GM21737 (cell line): ENCODE measurements around the gene MGMT.

Source experiments
- ATAC-seq: cut with Tn5 transposase; IDR thresholded peaks from one replicate; pipeline ENCODE4 v1.9.1; 2021; ENCODE audit warnings: mild to moderate bottlenecking, moderate library complexity; ENCODE audit not compliant: unreplicated experiment

The MGMT gene

GRCh38 chr10:129768437-129769355 is 301.7 kb downstream of the MGMT start:
- no peak for ATAC-seq

DNA sequence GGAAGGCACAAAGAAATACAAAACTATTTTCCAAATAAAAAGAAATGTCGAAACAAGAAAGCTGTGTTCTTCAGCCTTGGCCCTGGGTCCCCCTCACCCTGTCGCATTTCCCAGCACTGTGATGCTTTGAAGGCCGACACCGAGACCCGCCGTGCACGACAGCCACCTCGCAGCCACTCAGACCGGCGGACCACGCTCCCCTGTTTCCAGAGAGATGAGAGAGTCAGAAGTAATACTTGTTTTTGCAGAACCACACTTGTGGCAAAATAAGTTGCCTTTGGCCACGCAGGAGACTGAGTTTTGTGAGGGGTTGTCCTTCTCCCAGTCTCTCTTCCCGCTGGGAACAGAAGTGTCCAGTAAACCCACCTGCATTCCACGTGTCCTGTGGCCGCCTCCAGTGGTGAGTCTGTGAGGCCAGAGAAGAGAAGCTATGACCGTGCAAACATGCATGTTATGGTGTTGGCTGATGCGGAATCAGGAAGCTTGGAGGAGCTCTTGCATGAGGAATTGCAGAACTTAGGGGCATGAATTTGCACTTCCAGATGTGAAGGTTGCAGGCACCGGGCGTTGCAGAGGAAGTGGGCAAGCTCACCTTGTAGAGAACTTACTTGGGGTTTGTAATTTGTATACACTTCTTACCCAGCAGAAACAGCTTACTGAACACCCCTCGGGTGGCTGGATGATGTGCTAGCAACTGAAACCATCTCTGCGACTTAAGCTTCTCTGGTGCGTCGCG is 302.5 kb downstream of the MGMT start:
- no peak for ATAC-seq

- no peak for ATAC-seq
These were observed 303.2 kb downstream of the MGMT start for GRCh38 chr10:129770286-129770685.

GRCh38 chr10:129771024-129771423 is 304.0 kb downstream of the MGMT start:
- ATAC-seq, result no peak

GRCh38 chr10:129771576-129771975 is 304.5 kb downstream of the MGMT start:
- ATAC-seq, result no peak

DNA sequence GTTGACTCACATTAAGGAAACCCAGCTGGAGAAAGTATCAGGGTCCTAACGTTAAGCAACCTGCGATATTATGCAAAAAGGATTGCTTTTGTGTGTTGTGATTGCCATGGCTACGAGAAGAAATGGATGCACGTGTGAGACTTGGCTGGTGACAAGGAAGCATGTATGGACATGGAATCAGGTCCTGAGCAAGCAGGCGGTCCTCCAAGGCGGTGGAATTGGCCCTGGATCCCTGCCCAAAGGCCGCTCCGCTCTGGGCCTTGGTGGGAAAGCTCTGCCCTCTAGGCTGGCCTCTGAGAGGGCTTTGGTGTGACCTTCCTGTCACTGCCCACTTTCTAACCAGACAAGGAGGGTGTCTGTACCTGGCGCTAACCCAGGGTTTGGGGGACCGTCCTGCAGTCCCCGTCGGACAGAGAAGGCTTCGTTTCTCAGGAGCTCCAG is 305.0 kb downstream of the MGMT start:
- no peak for ATAC-seq

DNA sequence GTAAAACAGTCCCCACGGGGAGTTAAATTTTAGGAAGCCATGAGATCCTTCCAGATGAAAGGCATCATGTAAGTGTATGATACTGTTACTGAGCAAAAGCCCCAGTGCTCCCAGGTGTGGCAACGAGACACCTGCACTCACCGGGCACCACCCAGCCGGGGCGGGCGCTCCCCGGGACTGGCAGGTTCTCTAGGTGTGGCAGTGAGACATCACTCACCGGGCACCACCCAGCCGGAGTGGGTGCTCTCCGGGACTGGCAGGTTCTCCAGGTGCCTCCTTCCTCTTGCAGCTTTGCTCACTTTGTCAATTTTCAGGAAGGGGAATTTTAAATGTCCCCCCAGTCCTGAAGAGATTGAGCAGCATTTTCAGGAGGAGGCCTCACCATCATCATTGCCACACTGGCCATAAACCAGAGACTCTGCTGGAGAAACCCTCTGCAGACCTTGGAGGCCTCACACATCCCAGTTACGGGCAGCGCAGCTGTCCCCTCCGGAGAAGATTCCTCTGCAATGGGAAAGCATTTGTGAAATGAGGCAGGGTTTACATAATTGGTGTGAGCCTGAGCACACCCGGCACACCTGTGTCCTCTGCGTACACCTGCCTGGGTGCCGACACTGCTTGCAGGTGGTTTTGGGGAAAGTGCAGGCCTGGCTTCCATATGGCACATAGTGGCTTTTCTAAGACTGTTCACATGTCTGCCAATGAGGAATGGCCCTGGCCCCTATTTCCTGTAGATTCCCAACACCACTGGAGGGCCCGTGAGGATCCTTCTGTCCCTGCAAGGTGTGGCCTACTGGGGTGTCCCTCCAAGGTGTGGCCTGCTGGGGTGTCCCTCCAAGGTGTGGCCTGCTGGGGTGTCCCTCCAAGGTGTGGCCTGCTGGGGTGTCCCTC is 305.7 kb downstream of the MGMT start:
- ATAC-seq, result no peak

GRCh38 chr10:129773359-129773990 is 306.4 kb downstream of the MGMT start:
- no peak for ATAC-seq

- ATAC-seq, result no peak
These were observed 307.2 kb downstream of the MGMT start for GRCh38 chr10:129774082-129774735.

- ATAC-seq, result no peak
These were observed 307.8 kb downstream of the MGMT start for GRCh38 chr10:129774736-129775401.

DNA sequence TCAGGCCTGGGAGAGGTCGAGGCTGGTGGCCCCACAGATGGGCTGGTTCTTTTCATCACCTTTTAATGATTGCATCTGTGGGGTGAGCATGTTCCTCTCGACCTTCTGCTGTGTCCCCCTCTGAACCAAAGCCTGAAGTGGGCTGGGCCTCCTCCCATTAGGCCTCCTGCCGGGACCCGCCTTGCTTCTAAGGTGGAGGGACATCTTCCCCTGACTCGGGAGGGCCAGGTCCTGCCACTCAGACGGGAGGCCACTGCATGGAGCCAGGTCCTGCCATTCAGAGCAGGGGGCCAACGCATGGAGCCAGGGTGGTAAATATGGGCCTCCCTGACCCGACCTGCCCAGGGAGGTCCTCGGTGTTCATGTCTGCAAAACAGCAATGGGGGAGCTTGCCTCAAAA is 308.6 kb downstream of the MGMT start:
- ATAC-seq, result no peak

GRCh38 chr10:129777687-129778086 is 310.6 kb downstream of the MGMT start:
- ATAC-seq, result no peak

DNA sequence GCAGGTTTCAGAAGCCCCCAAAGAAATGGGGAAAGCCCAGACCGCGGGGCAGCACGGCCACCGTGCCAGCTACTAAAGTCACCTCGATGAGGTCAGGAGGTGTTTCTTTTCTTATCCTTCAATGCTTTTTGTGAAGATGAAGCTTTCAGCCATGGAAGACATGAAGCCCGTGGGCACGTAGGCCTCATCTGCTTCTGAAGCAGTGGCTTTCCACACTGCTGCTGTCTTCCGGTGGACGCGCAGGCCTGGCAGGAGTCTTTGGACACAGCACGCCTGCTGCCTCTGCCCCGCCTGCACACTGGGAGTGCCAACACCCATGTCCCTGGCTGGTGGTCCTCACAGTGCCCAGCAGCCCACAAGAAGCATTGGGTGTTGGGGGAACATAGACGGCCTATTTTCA is 311.5 kb downstream of the MGMT start:
- no peak for ATAC-seq

DNA sequence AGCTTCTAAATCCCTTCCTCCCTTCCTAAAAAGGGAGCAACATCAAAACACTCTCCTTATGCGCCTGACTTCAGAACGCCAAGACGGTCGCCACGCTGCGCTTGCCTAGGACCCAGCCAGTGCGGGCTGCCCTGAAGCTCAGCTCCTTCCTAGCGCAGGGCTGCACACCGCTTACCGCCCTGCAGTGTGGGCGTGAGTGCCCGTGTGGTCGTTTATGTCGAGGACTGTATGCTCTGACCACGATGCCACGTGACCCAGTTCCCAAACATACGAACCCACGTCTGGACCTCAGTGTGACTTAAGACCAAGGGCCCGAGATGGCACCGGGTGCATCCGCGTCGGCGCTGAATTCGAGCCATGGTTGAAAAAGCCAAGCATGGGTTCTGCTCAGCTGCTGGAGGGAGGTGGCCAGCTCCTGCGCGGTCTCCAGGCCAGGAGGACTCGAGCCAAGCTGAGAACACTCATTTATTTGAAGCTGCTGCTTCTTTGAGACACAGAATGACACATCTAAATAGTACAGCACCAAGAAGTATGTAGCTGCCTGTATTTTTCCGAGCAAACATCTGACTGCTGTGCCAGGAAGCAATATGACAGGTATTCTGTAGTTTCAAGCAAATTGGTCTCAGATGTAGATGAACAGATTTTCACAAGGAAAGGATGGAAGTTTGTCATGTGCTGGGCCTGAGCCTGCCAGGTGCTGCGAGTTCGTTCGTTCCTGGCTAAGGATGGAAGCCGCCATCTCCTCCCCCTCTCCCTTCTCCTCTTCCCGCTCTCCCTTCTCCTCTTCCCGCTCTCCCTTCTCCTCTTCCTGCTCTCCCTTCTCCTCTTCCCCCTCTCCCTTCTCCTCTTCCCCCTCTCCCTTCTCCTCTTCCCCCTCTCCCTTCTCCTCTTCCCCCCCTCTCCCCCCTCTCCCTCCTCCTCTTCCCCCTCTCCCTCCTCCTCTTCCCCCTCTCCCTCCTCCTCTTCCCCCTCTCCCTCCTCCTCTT is 312.4 kb downstream of the MGMT start:
- no peak for ATAC-seq

DNA sequence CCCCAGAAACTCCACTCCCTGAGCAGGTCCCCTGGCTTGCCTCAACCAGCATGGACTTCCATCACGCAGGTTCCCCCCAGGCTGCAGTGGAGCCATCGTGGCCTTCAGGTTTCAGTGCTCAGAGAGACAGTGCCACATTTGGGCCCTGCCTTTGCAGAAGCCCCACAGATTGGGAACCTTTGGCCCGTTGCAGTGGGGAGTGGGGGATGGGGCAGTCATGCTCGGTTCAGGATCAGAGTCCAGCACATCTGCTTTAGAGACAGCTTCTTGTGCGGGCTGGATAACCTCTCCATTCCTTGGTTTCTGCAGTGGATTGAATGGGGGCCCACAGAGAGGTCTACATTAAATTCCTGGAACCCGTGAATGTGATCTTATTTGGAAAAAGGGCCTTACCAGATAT is 313.2 kb downstream of the MGMT start:
- no peak for ATAC-seq

DNA sequence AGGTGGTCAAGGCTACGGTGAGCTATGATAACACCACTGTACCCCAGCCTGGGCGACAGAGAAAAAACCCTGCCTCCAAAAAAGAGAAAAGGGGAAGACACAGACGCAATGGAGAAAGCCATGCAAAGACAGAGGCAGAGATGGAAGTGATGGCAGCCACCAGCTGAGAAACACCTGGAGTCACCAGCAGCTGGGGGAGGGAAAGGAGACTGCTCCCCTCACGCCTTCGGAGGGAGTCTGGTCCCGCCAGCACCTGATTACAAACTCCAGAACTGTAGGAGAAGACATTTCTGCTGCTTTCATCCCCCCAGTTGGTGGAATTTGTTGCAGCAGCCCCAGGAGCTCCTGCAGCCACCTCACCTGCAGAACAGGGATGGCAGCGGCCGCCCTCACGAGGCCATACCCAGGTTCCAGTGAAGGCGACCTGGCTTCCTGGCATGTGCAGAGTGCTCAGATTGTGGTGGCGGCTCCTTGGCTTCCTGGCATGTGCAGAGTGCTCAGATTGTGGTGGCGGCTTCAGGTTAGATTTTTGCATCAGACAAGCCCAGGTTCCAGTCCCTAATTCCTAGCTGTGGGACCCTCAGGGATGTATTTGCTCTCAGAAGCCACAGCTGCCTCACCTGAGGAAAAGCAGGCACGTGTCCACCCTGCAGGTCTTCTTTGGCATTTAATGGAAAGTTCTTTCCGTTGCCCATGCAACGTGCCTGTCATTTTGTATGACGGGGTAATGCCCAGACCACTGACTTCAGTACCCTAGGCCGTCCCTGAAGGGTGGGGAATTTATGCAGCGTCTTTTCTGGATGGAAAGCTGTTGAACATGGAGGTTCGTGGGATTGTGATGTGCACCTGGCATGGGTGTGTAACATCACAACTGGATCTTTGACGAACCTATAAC is 314.1 kb downstream of the MGMT start:
- ATAC-seq, result no peak

DNA sequence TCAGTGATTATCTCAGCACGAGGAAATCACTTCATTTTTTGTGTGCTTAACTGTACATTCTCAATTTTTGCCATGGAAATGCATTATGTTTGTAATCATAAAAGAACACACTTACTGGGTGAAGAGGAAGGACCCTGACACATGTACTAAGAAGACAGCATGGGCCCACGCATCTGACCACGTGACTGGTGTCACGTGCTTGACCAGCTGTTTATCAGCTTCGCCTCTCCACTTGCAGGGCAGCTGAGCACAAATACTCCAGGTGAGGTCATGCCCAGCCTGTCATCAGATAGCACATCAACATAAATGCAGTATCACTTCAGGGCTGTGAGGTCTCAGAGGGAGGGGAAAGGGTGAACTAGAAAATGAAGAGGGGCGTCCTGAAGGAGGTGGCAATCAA is 317.2 kb downstream of the MGMT start:
- no peak for ATAC-seq
